COLO668 (cell line): ENCODE results near the gene FAM219B.
A peak's percentile ranks its signal among the peaks of the same experiment; 100 is the strongest.
"Not testable (repeated sequence)": the region's sequence is repeated elsewhere in the genome, so short reads cannot be mapped to it uniquely, and the experiment has no call there.

Experiments used
- DNase-seq: peaks from one replicate; lab custom pipeline; 2025; ENCODE audit not compliant: unreplicated experiment; lab: John Stamatoyannopoulos, UW

Gene FAM219B

DNA sequence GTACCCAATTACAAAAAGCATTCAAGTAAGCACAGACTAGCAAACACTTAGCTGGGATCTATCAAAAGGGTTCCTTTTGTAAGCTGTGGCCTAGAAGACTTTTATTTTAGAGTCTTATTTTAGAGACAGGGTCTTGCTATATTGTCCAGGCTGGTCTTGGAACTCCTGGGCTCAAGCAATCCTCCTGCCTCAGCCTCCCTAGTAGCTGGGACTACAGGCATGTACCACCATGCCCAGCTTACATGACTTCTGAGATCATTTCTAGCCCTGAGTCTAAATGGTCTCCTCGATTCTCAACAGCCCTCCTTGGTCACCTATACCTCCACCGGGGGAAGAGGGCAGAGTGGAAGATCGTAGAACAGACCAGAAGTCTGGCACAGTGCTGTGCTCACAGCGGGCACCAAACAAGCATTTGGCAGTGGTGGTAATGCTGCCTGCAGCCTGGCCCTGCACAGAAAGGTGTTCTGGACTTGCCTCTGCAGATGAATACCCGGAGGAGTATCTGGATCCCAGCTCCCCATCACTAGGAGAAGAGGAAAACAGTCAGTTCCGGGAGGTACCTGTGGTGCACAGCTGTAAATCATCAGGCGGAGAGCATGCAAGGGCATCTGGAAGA lies 2.4 kb downstream of the FAM219B start:
- no peak for DNase-seq

DNA sequence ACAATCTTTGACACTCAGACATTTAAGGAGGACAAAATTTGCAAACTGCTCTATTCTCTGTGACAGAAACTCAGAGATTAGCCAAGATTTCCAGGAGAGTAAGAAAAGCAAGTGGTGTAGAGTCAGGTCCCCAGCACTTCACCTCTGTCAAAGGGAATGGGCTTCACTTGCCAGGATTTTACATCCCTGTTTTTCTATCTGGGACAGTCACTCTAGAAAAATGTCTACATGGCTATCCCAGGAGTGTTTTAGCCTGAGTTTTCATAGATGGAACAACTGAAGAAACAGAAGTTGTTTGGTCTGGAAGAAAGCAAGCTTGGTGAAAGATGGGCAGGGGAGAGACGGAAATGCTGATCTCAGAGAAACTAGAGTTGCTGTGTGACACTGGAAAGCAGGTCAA lies 3.0 kb downstream of the FAM219B start:
- DNase-seq, result no peak

DNA sequence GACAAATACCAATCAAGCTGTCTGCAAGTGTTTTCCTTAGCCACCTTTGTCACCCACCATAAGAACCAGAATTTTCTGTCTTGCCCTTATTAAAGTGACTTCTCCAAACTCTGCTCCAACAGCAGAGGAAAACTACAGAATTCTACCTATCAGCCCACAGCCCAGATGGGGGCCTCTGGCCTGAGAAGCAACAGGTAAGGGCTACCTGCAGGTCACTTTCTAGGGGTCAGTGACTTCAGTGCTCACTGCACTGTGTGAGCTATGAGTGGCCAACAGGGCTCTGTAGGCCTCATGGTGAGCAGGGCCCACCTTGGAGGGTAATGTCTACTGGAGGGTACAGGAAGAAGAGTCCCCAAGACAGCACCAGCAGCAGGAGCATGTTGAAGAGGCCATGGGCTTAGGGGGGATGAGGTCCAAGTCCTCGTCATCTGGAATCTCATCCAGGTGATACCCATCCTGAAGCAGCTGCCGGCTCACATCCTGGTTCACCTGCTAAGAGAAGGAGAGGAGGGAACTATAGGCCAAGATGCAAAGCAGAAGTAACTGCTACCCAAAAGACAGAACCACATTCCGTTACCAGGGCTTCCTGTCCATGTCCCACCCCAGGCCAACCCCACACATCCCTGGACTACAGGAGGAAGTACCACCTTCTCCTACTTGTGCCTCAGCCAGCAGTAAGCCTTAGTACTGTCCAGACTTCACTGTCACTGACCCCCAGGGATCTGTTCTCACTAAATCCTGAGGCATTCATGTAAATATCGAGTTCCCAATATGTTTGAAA lies 4.2 kb downstream of the FAM219B start:
- no peak for DNase-seq

DNA sequence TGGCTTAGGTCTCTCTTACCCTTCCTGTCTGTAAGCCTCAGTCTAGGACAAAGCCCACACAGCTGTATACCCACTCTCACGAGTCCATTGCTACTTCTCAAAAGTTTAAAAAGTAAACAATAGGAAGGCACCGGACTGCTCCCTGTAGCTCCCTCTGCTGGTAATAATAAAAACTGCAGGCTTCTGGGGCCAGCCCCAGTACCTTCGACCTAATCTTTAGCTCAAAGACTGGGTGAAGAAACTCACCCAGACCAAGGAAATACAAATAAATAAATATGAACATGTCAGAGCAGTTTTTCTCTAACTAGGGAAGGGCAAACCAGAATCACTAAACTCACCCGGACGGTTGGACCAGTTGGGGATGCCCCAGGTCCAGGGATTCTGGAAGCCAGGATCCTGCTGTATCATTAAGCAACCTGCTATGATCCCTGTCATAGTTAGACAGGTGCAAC lies 5.0 kb downstream of the FAM219B start:
- peak; percentile 35 for DNase-seq

DNA sequence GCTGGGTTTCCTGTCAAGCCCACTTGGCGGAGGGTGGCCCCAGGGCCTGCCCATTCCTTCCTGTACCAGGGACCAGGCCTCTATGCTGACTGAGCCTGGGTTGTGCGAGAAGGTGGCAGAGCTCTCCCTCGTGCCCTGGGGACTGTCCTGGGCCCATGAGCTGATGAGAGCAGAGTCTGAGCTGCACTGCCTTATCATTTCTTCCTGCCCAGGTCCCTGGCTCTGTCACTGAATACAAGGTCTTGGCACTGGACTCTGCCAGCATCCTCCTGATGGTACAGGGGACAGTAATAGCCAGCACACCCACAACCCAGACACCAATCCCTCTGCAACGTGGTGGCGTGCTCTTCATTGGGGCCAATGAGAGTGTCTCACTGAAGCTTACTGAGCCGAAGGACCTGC lies 9.3 kb downstream of the FAM219B start:
- no peak for DNase-seq

DNA sequence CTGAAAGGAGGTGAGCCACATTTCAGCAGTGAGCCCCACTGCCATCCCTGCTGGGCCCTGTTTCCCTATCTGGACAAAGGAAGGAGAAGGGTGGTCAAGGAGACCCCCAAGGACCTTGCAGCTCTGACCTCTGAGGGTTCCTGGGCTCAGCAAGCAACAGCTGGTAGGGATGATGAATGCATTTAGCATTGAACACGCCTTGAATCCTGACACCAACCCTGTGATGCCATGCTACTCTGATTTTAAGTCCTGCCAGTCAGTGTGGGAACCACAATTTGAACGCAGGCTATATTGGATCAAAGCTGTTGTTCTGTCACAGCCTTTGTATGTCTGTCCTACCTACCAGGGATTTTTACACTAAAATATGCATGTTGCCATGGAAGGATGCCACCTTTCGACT lies 10.3 kb downstream of the FAM219B start:
- DNase-seq, result no peak

DNA sequence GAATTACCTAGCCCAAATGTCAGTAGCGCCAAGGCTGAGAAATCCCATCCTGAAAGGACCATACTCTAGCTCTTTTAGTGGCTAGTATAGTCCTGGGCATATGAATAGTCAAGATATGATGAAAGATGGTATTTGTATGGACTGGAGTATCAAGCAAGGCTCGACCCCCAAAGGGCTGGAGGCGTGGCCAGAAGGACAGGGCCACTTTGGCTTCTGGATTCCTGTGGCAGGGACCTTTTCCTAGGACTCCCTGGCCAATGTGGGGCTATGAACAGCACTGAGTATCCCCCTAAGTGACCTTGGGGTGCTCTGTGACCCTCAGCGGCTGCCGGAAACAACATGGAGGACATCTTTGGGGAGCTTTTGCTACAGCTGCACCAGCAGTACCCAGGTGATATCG lies 10.8 kb downstream of the FAM219B start:
- DNase-seq, result no peak

DNA sequence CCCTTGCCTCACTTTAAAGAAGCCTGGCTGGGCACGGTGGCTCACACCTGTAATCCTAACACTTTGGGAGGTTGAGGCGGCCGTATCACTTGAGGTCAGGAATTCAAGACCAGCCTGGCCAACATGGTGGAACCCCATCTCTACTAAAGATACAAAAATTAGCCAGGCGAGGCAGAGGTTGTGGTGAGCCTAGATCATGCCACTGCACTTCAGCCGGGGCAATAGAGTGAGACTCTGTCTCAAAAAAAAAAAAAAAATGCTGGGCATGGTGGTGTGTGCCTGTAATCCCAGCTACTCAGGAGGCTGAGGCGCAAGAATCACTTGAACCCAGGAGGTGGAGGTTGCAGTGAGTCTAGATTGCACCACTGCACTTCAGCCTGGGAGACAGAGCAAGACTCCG lies 12.3 kb downstream of the FAM219B start:
- DNase-seq, result not testable (repeated sequence)

DNA sequence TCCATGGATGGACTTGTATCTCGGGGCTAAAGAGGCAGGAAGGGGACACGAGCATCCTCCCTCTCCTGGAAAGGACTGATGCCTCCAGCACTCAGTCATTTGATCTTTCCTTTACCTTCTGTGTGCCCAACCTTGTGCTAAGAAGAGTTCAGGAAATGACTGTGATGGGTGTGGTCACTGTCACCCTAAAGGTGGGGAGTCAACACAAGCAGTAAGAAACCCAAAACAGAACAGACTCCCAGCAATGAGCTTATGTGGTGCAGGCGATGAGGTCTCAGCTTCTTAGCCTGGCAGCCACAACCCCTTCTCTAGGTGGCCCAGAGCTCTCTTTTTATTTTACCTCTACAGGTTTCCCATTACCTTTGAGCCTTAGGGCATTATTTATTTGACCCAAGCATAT lies 13.0 kb downstream of the FAM219B start:
- no peak for DNase-seq

DNA sequence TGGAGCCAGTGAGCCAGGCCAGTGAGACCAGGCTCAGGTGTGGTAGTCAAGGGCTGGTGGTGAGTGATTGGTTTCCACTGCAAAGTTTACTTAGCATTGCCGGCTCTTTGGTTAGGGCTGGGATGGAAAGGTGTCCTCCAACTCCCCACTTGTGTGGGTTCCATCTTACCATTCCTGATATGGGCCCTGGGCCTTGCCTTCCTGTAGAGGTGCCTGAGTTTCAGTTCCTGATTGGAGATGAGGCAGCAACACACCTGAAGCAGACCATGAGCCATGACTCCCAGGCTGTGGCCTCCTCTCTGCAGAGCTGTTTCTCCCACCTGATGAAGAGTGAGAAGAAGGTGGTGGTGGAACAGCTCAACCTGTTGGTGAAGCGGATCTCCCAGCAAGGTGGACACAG lies 13.7 kb downstream of the FAM219B start:
- no peak for DNase-seq

DNA sequence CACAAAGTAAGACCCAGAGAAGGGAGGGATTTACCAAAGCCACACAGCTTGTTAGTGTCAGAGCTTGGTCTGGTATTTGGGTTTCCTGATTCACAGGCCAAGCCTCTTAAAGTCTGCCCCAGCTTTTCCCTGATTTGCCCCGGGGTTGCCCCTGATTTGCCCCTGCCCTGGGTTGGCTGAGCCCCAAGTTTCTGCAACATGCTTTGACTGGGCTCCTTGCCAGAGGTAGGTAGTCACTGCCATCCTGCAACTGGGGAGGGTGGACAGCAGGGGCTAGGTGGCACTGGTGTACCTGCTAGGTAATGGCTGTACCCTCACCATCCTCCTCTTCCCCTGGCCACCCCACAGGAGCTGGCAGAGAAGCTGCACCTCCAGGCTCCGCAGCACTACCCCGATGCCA lies 14.3 kb downstream of the FAM219B start:
- DNase-seq, result no peak

DNA sequence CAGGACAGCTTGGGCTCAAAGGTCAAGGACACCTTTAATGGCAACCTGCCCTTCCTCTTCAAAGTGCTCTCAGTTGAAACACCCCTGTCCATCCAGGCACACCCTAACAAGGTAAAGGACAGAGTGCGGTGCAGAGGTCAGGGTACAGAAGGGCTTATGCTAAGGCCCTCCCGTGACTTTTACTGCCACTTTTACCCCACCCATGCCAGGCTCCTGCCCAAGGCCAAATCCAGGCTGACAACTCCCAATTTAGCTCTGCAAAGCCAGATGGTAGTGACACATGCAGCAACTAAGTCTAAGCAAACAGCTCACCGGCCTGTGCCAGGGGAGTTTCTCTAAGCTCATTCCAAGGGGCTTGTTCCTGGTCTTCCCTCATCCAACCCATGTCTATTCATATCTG lies 15.2 kb downstream of the FAM219B start:
- DNase-seq, result no peak

DNA sequence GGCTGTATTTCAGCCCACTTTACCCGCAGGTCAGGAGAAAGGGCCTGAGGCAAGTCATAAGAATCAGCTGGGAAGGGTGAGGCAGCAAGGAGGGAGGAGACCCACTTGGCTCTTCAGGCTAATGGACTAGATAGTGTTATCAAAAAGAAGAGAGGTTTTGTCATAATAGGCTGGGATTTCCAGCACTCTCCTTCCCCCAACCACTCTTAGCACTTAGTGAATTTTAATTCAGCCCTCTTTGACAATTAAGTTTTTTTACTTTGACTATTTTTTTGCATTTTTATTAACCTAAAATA lies 16.0 kb downstream of the FAM219B start:
- no peak for DNase-seq

DNA sequence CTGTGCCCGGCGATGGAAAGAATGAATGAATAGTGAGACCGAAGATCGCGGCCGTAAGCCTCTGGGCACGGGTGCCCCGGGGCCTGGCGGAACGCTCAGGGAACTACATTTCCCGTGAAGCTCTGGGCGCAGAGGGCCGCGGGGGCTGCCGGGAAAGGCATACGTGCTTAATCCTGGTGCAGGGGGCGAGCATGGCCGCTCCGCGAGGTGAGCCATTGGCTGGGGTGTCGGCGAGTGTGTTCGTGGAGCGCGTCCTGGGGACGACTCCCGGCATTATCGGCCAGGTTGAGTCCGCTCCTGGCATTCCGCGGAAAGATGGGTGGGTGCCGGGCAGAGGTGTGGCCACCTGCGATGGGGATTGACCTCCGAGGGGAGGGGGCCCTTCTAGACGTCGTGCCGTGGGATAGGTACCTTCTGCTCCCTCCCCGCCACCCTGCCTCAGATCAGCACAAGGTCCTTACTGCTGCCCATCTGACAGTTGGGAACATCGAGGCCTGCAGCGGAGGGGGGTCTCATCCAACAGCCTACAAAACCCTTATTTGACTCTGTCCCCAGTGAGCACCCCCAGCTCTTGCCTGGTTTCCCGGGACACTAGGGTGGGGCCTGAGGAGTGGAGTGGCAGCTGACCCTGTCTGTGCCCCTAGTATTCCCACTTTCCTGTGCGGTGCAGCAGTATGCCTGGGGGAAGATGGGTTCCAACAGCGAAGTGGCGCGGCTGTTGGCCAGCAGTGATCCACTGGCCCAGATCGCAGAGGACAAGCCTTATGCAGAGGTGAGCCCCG lies 16.6 kb downstream of the FAM219B start, which contains the start of gene MPI:
TSS of gene MPI (plus strand) at position 160 of the 782 bp plus-strand sequence. CDS start at position 192, 32 bp downstream.
- DNase-seq, result peak; percentile 90

DNA sequence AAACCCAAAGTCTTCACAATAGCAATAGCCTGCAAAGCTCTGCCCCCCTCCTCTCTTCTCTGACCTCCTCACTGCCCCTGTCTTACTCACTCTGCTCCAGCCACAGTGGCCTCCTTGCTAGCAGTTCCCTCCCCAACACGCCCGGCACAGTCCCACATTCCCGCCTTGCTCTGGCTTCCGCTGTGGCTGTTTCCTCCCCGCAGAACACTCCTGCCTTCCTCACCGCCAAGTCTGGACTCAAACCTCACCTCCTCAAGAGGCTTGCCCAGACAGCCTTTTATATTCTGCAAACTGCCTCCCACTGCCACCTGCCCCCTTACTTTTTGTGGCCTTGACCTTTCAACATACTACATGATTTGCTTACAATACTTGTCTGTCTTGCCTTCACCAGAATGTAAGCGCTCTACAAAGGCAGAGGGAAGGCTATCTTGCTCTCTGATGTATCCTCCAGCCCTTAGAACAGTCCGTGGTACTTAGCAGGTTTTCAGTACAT lies 17.2 kb downstream of the FAM219B start:
- peak; percentile 39 for DNase-seq

DNA sequence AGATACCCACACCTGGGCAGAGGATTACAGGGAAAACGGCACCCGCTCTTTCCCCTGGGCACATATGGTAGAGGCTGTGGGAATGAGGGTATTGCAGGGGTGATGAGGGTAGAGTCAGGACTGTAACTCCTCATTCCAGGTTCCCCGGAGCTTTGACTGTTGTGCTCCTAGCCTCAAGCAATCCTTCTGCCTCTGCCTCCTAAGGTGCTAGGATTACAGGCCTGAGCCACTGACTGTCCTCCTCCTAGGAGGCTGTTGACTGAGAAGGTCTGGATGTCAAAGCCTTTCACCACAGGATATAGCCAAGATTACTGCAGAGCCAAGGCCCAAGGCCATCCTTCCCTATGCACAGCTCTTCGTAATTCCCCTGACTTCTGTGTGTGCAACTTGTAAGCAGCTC lies 17.9 kb downstream of the FAM219B start:
- DNase-seq, result no peak

DNA sequence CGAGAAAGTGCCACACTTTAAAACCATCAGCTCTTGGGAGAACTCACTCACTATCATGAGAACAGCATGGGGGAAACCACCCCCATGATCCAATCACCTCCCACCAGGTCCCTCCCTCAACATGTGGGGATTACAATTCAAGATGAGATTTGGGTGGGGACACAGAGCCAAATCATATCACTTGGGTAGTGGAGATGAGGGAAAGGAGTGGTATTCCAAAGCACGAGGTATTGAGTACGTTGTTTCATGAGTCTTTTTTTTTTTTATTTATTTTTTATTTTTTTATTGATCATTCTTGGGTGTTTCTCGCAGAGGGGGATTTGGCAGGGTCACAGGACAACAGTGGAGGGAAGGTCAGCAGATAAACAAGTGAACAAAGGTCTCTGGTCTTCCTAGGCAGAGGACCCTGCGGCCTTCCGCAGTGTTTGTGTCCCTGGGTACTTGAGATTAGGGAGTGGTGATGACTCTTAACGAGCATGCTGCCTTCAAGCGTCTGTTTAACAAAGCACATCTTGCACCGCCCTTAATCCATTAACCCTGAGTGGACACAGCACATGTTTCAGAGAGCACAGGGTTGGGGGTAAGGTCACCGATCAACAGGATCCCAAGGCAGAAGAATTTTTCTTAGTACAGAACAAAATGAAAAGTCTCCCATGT lies 19.0 kb downstream of the FAM219B start:
- DNase-seq, result not testable (repeated sequence)

DNA sequence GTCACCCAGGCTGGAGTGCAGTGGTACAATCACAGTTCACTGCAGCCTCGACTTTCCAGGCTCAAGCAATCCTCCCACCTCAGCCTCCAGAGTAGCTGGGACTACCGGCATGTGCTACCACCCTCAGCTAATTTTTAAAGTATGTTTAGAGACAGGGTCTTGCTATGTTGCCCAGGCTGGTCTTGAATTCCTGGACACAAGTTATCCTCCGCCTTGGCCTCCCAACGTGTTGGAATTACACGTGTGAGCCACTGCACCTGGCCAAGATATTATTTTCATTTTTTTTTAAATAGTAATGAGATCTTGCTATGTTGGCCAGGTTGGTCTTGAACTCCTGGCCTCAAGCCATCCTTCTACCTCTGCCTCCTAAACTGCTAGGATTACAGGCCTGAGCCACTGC lies 21.2 kb downstream of the FAM219B start:
- DNase-seq, result no peak

DNA sequence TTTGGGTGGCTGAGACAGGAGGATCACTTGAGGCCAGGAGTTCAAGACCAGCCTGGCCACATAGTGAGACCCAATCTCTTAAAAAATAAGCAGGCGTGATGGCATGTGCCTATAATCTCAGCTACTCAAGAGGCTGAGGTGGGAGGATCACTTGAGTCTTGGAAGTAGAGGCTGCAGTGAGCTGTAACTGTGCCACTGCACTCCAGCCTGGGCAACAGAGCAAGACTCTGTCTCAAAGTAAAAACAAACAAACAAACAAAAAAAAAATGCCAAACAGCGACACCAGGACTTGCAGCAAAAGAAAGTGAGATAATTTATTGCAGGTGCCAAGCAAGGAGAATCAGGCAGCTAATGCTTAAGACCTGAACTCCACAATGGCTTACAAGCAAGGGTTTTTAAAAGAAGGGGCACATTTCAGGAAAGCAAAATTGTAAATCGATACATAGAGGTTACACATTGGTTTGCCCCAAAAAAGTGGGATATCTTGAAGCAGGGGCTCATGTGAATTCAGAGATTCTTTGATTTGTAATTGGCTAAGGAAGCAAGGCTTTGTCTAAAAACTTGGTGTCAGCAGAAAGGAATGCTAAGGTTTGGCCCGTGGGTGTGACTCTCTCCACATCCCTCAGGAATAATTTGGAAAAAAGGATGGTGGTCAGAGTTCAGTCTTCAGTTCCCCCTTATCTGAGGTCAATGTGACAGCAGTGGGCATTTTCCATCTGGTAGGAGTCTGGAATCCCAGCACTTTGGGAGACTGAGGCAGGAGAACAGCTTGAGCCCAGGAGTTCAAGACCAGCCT lies 22.0 kb downstream of the FAM219B start:
- DNase-seq, result no peak

DNA sequence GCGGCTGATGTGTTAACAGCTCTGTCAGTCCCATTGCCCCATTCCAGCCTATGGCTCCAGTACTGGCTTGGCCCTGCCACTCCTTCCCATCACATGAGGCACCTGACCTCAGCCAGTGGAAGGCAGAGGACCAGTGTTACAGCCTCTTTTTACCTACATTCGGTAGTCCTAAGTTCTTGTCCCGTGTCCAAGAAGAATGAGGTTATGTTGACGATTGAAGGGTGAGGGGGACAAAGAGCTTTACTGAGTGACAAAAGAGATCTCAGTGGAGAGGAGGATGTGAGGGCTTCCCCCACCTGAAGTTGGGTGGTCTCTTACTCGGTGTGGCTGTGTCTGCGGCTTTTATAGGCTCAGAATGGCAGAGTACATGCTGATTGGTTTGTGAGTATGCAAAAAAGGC lies 24.1 kb downstream of the FAM219B start:
- no peak for DNase-seq

DNA sequence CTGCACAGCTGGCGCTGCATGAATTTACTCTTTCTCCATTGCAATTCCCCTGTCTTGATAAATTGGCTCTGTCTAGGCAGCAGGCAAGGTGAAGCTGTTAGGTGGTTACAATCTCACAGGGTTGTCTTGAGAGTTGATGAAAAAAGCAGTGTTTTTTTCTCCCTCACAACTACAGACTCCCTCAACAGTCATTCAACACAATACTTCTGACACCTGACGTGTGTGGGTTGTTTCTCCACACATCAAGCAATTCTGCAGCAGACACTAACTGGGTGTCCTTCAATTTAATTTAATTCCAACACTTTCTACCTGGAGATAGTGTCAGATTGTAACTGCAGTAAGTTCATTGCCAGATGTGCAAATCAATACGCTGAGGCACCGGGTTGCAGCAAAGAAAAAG lies 28.4 kb downstream of the FAM219B start:
- DNase-seq, result no peak
